SH-SY5Y (cell line): Measurements from ENCODE around the gene PSAP.

Experiments
- GATA2 ChIP-seq: IDR thresholded peaks from 2 replicates; pipeline ENCODE4 v1.6.1; 2011; ENCODE audit warnings: mild to moderate bottlenecking, low read depth, low read length
- GATA3 ChIP-seq: IDR thresholded peaks from 2 replicates; pipeline ENCODE4 v1.6.1; 2011; ENCODE audit warnings: low read depth, mild to moderate bottlenecking, low read length, moderate library complexity

DNA sequence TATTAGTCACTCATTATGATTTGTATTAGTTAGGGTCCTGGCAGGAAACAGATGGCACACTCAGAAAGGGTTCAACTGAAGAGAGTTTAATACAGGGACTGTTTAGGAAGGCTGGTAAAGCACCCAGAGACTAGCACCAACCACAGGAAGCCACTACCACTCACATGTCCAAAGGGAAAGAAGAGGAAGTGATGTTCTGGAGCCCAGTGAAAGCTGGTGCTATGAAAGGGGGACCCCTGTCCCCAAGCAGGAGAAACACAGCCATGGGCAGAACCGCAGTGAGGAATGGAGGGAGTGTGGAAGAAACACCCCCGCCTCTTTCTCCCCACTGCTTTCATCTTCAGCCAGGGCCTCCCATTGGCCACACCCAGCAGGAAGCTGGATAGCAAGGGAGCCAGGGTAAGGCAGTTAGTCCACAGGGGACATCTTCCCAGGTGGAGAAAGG is 74.5 kb downstream of the PSAP start:
- no peak for TF ChIP-seq GATA2
- no peak for TF ChIP-seq GATA3
